Measurements from ENCODE around the gene RPS6KA3.
"Not testable (repeated sequence)": the region's sequence is repeated elsewhere in the genome, so short reads cannot be mapped to it uniquely, and the experiment has no call there.

The RPS6KA3 gene

GRCh38 chrX:20217271-20217670 is 49.4 kb downstream of the RPS6KA3 start:
- peak; percentile 1 for DNase-seq

- no peak for DNase-seq
These were observed 51.1 kb downstream of the RPS6KA3 start for GRCh38 chrX:20215565-20215964.

- DNase-seq = no peak
These were observed 54.1 kb downstream of the RPS6KA3 start for GRCh38 chrX:20212486-20213089.

- no peak for DNase-seq
These were observed 55.4 kb downstream of the RPS6KA3 start for GRCh38 chrX:20211261-20211786.

GRCh38 chrX:20205927-20206708 is 60.6 kb downstream of the RPS6KA3 start:
- no peak for DNase-seq

- DNase-seq = no peak
These were observed 62.4 kb downstream of the RPS6KA3 start for GRCh38 chrX:20204351-20204750.

- DNase-seq = no peak
These were observed 69.0 kb downstream of the RPS6KA3 start for GRCh38 chrX:20197641-20198210.

- DNase-seq = no peak
These were observed 77.5 kb downstream of the RPS6KA3 start for GRCh38 chrX:20189171-20189570.

- no peak for DNase-seq
These were observed 84.9 kb downstream of the RPS6KA3 start for GRCh38 chrX:20181598-20182329.

- DNase-seq = no peak
These were observed 89.6 kb downstream of the RPS6KA3 start for GRCh38 chrX:20177093-20177492.

- no peak for DNase-seq
These were observed 92.9 kb downstream of the RPS6KA3 start for GRCh38 chrX:20173856-20174255.

GRCh38 chrX:20173313-20173712 is 93.4 kb downstream of the RPS6KA3 start:
- no peak for DNase-seq

GRCh38 chrX:20171887-20172286 is 94.8 kb downstream of the RPS6KA3 start:
- DNase-seq = no peak

GRCh38 chrX:20162516-20162915 is 104.2 kb downstream of the RPS6KA3 start:
- DNase-seq = not testable (repeated sequence)

- DNase-seq = no peak
These were observed 106.8 kb downstream of the RPS6KA3 start for GRCh38 chrX:20159797-20160385.

- DNase-seq = no peak
These were observed 115.0 kb downstream of the RPS6KA3 start for GRCh38 chrX:20151689-20152088.

GRCh38 chrX:20149326-20149725 is 117.4 kb downstream of the RPS6KA3 start:
- DNase-seq = no peak

GRCh38 chrX:20147561-20147960 is 119.1 kb downstream of the RPS6KA3 start:
- no peak for DNase-seq

GRCh38 chrX:20144491-20144890 is 122.2 kb downstream of the RPS6KA3 start:
- DNase-seq = no peak

- DNase-seq = no peak
These were observed 123.1 kb downstream of the RPS6KA3 start for GRCh38 chrX:20143561-20143960.

GRCh38 chrX:20143111-20143510 is 123.6 kb downstream of the RPS6KA3 start:
- no peak for DNase-seq

- DNase-seq = peak; percentile 91
These were observed 125.2 kb downstream of the RPS6KA3 start, which contains the start of gene EIF1AX for GRCh38 chrX:20141281-20142220. TSS of gene EIF1AX (minus strand) at chrX:20141838. CDS start at chrX:20141640, 198 bp downstream.

Data from NCI-H1105 treated with DMSO at 0.1 percent for 48 hours (cell line).